Activated naive CD4-positive, alpha-beta T cell treated with anti-CD3 and anti-CD28 coated beads, Interleukin-2, amount 50 U/mL, for 72 hours (primary cell): ENCODE measurements around the gene PEBP1. TPM values are rescaled to one million over a fixed set of nuclear protein-coding genes. Genes with fewer than 3 reads are reported as not detected.

ENCODE experiments used
- ATAC-seq, 2 donors: fragments of 150-1000 bp; cut with Tn5 transposase; 2 replicates each; pipeline ENCODE4 v1.10.0; 2021; ENCODE audit warnings: mild to moderate bottlenecking in 2 of 2, moderate library complexity in 2 of 2
- DNase-seq, 2 donors: peaks; one replicate each; pipeline ENCODE4 v3.0.0; 2021 to 2022; ENCODE audit warnings: low spot score in 2 of 2
- H3K27ac Mint-ChIP-seq, 2 donors: one replicate each; pipeline ENCODE4 v1.8.0; 2022; ENCODE audit warnings: mild to moderate bottlenecking in 2 of 2, mixed read lengths in 2 of 2
- H3K36me3 Mint-ChIP-seq, 2 donors: one replicate each; pipeline ENCODE4 v1.8.0; 2022; ENCODE audit warnings: mixed read lengths in 2 of 2
- H3K9me3 Mint-ChIP-seq, 2 donors: one replicate each; pipeline ENCODE4 v1.8.0; 2022; ENCODE audit warnings: mixed read lengths in 2 of 2
- total RNA-seq, 2 donors: library from RNA; stranded (reverse); gene quantifications; one replicate each; pipeline ENCODE4 v1.2.3, GENCODE V29; 2022

PEBP1 gene
- total RNA-seq, 2 donors from 2014 or later: 89.2 to 140 TPM

- DNase-seq (no peak), ATAC-seq (peak; percentile 97)
- peaks cover 13 to 21% of the 10 kb centered on the region in 2 donors for H3K36me3 Mint-ChIP-seq
- peaks cover 0 to 4% of the 10 kb centered on the region in 2 donors for H3K9me3 Mint-ChIP-seq
- H3K27ac Mint-ChIP-seq: peak overlapping the region in 1 of 2 donors; percentile 12
Observed at GRCh38 chr12:118166946-118167345, 31.0 kb downstream of the PEBP1 start.

- no peak overlapping the region for H3K27ac Mint-ChIP-seq
- no peaks in the 10 kb centered on the region for H3K9me3 Mint-ChIP-seq
- no peak for DNase-seq
- peaks cover 11% of the 10 kb centered on the region in 2 donors for H3K36me3 Mint-ChIP-seq
- ATAC-seq: no peak
Observed at GRCh38 chr12:118175823-118176447, 40.0 kb downstream of the PEBP1 start.

- no peak overlapping the region for H3K27ac Mint-ChIP-seq
- H3K9me3 Mint-ChIP-seq: no peaks in the 10 kb centered on the region
- ATAC-seq (no peak), DNase-seq (no peak)
- H3K36me3 Mint-ChIP-seq: peaks cover 5 to 10% of the 10 kb centered on the region in 2 donors
Observed at GRCh38 chr12:118183155-118183554, 47.2 kb downstream of the PEBP1 start.

DNA sequence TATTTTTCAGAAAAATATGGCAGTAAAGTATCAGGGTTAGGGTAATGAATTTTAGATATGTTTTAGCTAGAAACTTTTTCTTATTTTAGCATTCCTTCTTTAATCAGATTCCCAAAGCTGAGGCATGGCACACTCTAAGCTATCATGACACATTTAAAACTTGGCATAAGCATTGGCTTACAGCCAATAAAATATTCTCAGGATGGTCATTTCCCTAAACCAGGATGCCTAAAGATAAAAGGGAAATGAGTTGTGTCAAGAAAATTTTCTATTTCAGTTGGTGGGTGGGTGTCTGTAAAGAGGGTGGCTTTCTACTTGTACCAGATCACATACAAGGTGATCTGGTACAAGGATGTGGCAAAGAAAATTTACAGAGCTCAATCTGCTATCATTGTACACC is 47.8 kb downstream of the PEBP1 start:
- DNase-seq: no peak
- Mint-ChIP-seq H3K27ac (no peak overlapping the region), H3K9me3 (no peaks in the 10 kb centered on the region), H3K36me3 (peaks cover 5 to 10% of the 10 kb centered on the region in 2 donors)
- no peak for ATAC-seq

DNA sequence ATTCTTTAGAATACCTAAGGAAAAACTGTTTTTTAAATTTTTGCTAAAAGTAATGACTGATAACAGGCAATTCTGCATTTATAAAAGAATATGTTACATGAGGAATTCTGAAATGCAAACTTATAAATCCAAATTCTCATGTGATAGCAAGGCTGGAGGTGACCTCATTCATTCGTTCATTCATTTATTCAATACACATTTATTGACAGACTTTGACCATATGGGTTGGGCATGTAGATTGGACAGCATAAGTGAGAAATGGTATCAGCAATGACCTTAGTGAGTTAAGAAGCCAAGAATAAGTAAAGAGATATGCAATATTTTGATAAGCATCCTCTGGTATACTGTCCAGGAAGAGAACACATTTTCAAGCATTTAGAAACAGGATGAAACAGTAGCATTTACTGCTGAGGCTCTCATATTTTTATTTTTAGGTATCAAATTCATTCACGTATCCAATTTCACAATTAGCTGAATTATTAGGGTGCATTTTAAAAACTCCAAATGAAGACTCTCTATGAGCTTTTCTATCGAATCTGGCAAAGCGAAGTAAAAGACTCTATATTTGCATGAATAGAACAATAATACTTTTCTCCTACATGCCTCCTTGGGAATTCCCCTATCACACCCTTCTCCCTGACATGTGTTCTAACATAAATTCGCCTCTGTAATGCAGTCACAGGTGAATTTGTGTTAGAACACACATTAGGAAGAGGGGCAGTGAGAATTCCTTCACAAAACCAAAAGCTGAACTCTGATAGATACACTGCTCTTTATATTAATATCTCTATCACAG is 49.9 kb downstream of the PEBP1 start:
- ATAC-seq: no peak
- no peaks in the 10 kb centered on the region for H3K9me3 Mint-ChIP-seq
- peaks cover 5 to 6% of the 10 kb centered on the region in 2 donors for H3K36me3 Mint-ChIP-seq
- no peak overlapping the region for H3K27ac Mint-ChIP-seq
- DNase-seq: no peak

GRCh38 chr12:118187751-118188435 is 52.0 kb downstream of the PEBP1 start:
- Mint-ChIP-seq H3K36me3 (no peaks in the 10 kb centered on the region), H3K27ac (no peak overlapping the region), H3K9me3 (no peaks in the 10 kb centered on the region)
- no peak for ATAC-seq
- DNase-seq: no peak

DNA sequence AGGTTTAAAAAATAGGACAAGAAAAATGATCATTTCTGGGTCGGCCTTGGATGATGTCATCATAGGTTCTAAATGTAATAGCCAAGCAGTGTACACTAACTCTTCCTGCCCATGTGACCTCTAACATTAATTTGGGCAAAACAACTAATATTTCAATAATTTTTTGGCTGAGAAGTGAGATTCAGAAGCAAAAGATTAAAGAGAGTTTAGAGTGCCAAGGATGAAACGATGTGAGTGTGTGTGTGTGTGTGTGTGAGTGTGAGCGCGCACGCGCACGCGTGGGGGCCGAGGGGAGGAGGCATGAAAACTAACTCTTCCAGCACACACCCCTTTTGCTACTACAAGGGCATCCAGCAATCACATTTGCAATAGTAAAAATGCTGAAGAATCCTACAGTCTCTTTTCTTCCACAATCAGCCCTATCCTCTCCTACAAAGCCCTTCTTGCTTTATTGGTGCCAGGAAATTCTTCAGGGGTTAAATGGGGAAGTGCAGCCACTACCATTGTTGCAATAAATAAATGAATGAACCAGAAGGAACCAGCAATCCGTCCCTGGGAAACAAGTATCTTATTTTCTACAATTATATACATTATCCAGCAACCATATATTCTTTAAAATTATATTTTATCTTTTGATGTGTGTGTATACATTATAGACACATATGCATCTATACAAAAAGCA is 52.9 kb downstream of the PEBP1 start:
- Mint-ChIP-seq H3K27ac (no peak overlapping the region), H3K9me3 (no peaks in the 10 kb centered on the region)

DNA sequence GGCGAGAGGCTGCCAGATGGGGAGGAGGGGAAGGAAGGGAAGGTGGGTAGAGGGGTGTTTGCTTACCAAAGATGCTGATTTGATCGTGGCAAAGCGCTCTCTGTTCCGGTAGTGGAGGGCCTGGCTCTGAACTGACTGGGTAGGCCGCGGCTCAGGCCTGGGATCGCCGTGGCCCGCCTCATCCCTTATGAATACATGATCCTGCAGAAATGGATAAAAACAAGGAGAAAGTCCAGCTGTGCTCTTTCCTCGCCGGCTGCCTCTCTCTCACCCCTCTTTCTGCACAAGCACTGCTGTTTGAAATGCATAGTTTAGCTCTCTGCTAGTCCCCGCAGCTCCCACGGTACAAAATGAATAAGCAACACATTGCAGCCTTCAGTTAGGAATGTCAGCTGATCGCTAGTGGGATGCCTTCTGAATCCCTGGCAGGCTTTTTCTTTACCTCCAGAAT is 53.8 kb downstream of the PEBP1 start:
- ATAC-seq: no peak
- Mint-ChIP-seq H3K9me3 (no peaks in the 10 kb centered on the region), H3K27ac (no peak overlapping the region), H3K36me3 (no peaks in the 10 kb centered on the region)
- DNase-seq: no peak

More for the DNA sequence above, 52.9 kb downstream of the PEBP1 start:
- no peak for ATAC-seq
- no peaks in the 10 kb centered on the region for H3K36me3 Mint-ChIP-seq
- DNase-seq: no peak

DNA sequence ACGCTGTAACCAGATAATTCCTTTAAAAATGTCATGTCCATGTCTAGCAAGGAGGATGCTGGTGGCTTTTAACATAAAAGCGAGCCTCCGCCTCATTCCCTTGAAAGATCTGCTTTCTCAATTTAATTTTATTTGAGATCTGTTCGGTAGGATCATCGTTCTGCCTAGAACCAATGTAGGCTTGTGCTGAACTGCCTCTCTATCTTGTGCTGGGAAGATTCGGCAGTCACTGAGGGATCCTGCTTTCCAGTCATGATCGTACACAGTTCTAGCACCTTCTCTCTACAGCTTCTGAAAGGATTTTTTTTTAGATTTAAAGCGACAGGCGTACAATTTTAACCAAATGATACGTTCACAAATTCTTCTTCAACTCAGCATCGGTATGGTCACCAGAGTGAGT is 54.3 kb downstream of the PEBP1 start:
- ATAC-seq (no peak), DNase-seq (no peak)
- no peak overlapping the region for H3K27ac Mint-ChIP-seq
- no peaks in the 10 kb centered on the region for H3K36me3 Mint-ChIP-seq
- H3K9me3 Mint-ChIP-seq: no peaks in the 10 kb centered on the region

DNA sequence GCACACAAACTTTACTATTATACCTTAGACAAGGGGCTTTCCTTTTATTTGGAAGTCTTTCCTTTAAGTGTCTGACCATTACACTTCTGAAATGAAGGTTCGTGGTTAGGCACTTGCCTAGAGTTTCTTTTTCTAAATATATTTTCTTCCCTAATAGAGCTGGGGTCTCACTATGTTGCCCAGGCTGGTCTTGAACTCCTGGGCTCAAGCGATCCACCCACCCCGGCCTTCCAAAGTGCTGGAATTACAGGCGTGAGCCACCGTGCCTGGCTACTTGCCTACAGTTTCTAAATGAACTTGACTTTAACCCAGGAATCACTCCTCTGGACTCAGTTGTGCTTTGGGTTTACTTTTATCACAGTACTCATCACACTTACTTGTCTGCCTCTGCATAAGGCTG is 57.6 kb downstream of the PEBP1 start:
- ATAC-seq (no peak), DNase-seq (no peak)
- peaks cover 0 to 7% of the 10 kb centered on the region in 2 donors for H3K36me3 Mint-ChIP-seq
- no peak overlapping the region for H3K27ac Mint-ChIP-seq
- no peaks in the 10 kb centered on the region for H3K9me3 Mint-ChIP-seq

DNA sequence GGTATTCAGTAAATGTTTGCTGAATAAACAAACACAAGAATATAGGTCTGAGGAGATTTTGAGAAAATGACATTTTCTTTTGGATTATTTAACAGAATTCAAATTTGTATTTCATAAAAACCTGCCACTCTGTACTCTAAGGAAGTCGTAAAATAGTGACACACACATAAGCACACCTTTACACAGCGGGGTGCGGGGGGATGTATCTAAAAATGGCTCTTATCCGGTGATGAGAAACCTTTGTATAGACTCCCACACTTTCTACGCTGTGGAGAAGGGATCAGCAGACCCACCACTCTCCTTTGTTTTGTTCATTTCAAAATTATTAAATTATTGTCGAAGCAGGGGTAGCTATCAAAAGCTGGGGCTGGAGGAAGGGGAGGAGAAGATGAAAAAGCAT is 58.0 kb downstream of the PEBP1 start:
- DNase-seq (no peak), ATAC-seq (no peak)
- Mint-ChIP-seq H3K36me3 (peaks cover 0 to 7% of the 10 kb centered on the region in 2 donors), H3K27ac (no peak overlapping the region), H3K9me3 (no peaks in the 10 kb centered on the region)

Other genes with a start within 250 kb of the PEBP1 start
- under 1 TPM; 0.02 to 0.04 TPM for gene KSR2, start 167.1 kb upstream of the PEBP1 start, total RNA-seq
- gene RFC5, start 119.4 kb upstream of the PEBP1 start, total RNA-seq: 10 to 100 TPM; 69.6 to 88.0 TPM
- gene WSB2, start 74.9 kb upstream of the PEBP1 start, total RNA-seq: 10 to 100 TPM; 39.7 to 61.6 TPM
- 1 to 10 TPM; 2.6 to 6.3 TPM for gene VSIG10, start 32.1 kb upstream of the PEBP1 start, total RNA-seq
- 10 to 100 TPM; 51.2 to 71.5 TPM for gene TAOK3, start 236.8 kb downstream of the PEBP1 start, total RNA-seq
- gene SUDS3, start 240.4 kb downstream of the PEBP1 start, total RNA-seq: 10 to 100 TPM; 23.9 to 32.4 TPM